WTC11 (cell line): Measurements from ENCODE around the gene ARMH4. TPM values are rescaled to one million over a fixed set of nuclear protein-coding genes. Genes with fewer than 3 reads are reported as not detected.

ENCODE experiments used
- ATAC-seq: fragments of 200-7000 bp; cut with Tn5 transposase; 2 replicates; pipeline ENCODE4 v1.10.0; 2021; ENCODE audit warnings: mild to moderate bottlenecking, moderate library complexity
- CTCF ChIA-PET: fragments of 300-600 bp; sonication (Branson Sonifier 250); formaldehyde crosslinking; loops from one replicate; lab custom pipeline; 2021; ENCODE audit warnings: antibody characterized with exemption; lab: Charles Lee
- POLR2A ChIA-PET: fragments of 350-600 bp; sonication (Branson Sonifier 250); formaldehyde crosslinking; loops from one replicate; lab custom pipeline; 2021; ENCODE audit warnings: antibody characterized with exemption; lab: Charles Lee
- DNase-seq: peaks from one replicate; pipeline ENCODE4 v3.0.0; 2021; ENCODE audit warnings: low spot score
- H3K27ac Mint-ChIP-seq: 2 replicates; pipeline ENCODE4 v1.8.0; 2021; ENCODE audit warnings: mixed read lengths
- H3K27me3 Mint-ChIP-seq: 2 replicates; pipeline ENCODE4 v1.8.0; 2021; ENCODE audit warnings: low read depth, mild to moderate bottlenecking, moderate library complexity, mixed read lengths
- H3K36me3 Mint-ChIP-seq: 2 replicates; pipeline ENCODE4 v1.8.0; 2021; ENCODE audit warnings: mixed read lengths
- H3K4me1 Mint-ChIP-seq: 2 replicates; pipeline ENCODE4 v1.8.0; 2022; ENCODE audit warnings: mixed read lengths
- H3K4me3 Mint-ChIP-seq: 2 replicates; pipeline ENCODE4 v1.8.0; 2021; ENCODE audit warnings: mild to moderate bottlenecking, moderate library complexity, mixed read lengths
- H3K9me3 Mint-ChIP-seq: 2 replicates; pipeline ENCODE4 v1.8.0; 2021; ENCODE audit warnings: mixed read lengths
- E2F1 ChIP-seq: sonication (generic); formaldehyde crosslinking; IDR thresholded peaks from 2 replicates; pipeline ENCODE4 v1.8.0; 2022; ENCODE audit warnings: mild to moderate bottlenecking, missing genetic modification reagents
- EMX1 ChIP-seq: fragments of 250-450 bp; sonication (Bioruptor Pico); IDR thresholded peaks from 2 replicates; pipeline ENCODE4 v1.8.0; 2021; ENCODE audit warnings: mild to moderate bottlenecking
- FOXK1 ChIP-seq: sonication (generic); formaldehyde crosslinking; IDR thresholded peaks from 2 replicates; pipeline ENCODE4 v1.8.0; 2022; ENCODE audit warnings: mild to moderate bottlenecking, moderate library complexity, missing genetic modification reagents
- FOXP4 ChIP-seq: sonication (generic); formaldehyde crosslinking; IDR thresholded peaks from 2 replicates; pipeline ENCODE4 v1.8.0; 2022; ENCODE audit warnings: mild to moderate bottlenecking, missing genetic modification reagents
- IRF1 ChIP-seq: sonication (generic); formaldehyde crosslinking; IDR thresholded peaks from 2 replicates; pipeline ENCODE4 v1.8.0; 2023; ENCODE audit warnings: missing genetic modification reagents
- JUN ChIP-seq: sonication (generic); formaldehyde crosslinking; IDR thresholded peaks from 2 replicates; pipeline ENCODE4 v1.8.0; 2023; ENCODE audit warnings: mild to moderate bottlenecking, missing genetic modification reagents
- MXD4 ChIP-seq: fragments of 250-450 bp; sonication (Bioruptor Pico); IDR thresholded peaks from 2 replicates; pipeline ENCODE4 v1.8.0; 2021; ENCODE audit warnings: mild to moderate bottlenecking, moderate library complexity, borderline replicate concordance
- RELA ChIP-seq: sonication (generic); formaldehyde crosslinking; IDR thresholded peaks from 2 replicates; pipeline ENCODE4 v1.8.1; 2022; ENCODE audit warnings: missing genetic modification reagents, mild to moderate bottlenecking, borderline replicate concordance
- RORB ChIP-seq: fragments of 250-450 bp; sonication (Bioruptor Pico); IDR thresholded peaks from 2 replicates; pipeline ENCODE4 v1.9.0; 2021; ENCODE audit warnings: mild to moderate bottlenecking
- SMAD4 ChIP-seq: sonication (generic); formaldehyde crosslinking; IDR thresholded peaks from 2 replicates; pipeline ENCODE4 v1.8.0; 2022; ENCODE audit warnings: mild to moderate bottlenecking, missing genetic modification reagents
- ZBTB21 ChIP-seq: sonication (generic); formaldehyde crosslinking; IDR thresholded peaks from 2 replicates; pipeline ENCODE4 v1.8.1; 2023; ENCODE audit warnings: mild to moderate bottlenecking, missing genetic modification reagents, borderline replicate concordance
- ZSCAN18 ChIP-seq: fragments of 250-450 bp; sonication (Bioruptor Pico); IDR thresholded peaks from 2 replicates; pipeline ENCODE4 v2.1.2; 2022; ENCODE audit warnings: mild to moderate bottlenecking, moderate library complexity
- total RNA-seq: library from RNA; stranded (reverse); gene quantifications from 3 replicates; pipeline ENCODE4 v1.2.3, GENCODE V29; 2021
- TF ChIP-seq, protein P1 (sequence below): fragments of 250-450 bp; sonication (Bioruptor Pico); IDR thresholded peaks from 2 replicates; pipeline ENCODE4 v1.9.0; 2021; ENCODE audit warnings: mild to moderate bottlenecking, borderline replicate concordance
- TF ChIP-seq, protein P2 (sequence below): sonication (generic); formaldehyde crosslinking; IDR thresholded peaks from 2 replicates; pipeline ENCODE4 v1.8.0; 2023; ENCODE audit warnings: mild to moderate bottlenecking, missing genetic modification reagents
- TF ChIP-seq, protein P3 (sequence below): fragments of 250-450 bp; sonication (Bioruptor Pico); conservative IDR thresholded peaks from 2 replicates; pipeline ENCODE4 v1.9.0; 2021; ENCODE audit warnings: mild to moderate bottlenecking

Gene ARMH4
- total RNA-seq, 1 experiment from 2014 or later: 12.2 TPM

- H3K9me3 Mint-ChIP-seq: no peaks in the 10 kb centered on the region
- H3K4me1 Mint-ChIP-seq: 0 out of 2 replicates have a peak, but pooled peaks cover 2% of the 10 kb centered on the region
- no peaks in the 10 kb centered on the region for H3K36me3 Mint-ChIP-seq
- ChIA-PET POLR2A (no interaction called here), CTCF (no interaction called here)
- TF ChIP-seq MXD4 (CRISPR knock-in tag) (no peak), E2F1 (no peak), JUN (CRISPR knock-in tag) (no peak), EMX1 (no peak), ZSCAN18 (no peak), SMAD4 (CRISPR knock-in tag) (no peak), RELA (CRISPR knock-in tag) (no peak), FOXK1 (CRISPR knock-in tag) (no peak), ZBTB21 (CRISPR knock-in tag) (no peak), FOXP4 (no peak), RORB (no peak), IRF1 (CRISPR knock-in tag) (no peak)
- TF ChIP-seq, protein P1, sequence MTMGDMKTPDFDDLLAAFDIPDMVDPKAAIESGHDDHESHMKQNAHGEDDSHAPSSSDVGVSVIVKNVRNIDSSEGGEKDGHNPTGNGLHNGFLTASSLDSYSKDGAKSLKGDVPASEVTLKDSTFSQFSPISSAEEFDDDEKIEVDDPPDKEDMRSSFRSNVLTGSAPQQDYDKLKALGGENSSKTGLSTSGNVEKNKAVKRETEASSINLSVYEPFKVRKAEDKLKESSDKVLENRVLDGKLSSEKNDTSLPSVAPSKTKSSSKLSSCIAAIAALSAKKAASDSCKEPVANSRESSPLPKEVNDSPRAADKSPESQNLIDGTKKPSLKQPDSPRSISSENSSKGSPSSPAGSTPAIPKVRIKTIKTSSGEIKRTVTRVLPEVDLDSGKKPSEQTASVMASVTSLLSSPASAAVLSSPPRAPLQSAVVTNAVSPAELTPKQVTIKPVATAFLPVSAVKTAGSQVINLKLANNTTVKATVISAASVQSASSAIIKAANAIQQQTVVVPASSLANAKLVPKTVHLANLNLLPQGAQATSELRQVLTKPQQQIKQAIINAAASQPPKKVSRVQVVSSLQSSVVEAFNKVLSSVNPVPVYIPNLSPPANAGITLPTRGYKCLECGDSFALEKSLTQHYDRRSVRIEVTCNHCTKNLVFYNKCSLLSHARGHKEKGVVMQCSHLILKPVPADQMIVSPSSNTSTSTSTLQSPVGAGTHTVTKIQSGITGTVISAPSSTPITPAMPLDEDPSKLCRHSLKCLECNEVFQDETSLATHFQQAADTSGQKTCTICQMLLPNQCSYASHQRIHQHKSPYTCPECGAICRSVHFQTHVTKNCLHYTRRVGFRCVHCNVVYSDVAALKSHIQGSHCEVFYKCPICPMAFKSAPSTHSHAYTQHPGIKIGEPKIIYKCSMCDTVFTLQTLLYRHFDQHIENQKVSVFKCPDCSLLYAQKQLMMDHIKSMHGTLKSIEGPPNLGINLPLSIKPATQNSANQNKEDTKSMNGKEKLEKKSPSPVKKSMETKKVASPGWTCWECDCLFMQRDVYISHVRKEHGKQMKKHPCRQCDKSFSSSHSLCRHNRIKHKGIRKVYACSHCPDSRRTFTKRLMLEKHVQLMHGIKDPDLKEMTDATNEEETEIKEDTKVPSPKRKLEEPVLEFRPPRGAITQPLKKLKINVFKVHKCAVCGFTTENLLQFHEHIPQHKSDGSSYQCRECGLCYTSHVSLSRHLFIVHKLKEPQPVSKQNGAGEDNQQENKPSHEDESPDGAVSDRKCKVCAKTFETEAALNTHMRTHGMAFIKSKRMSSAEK (CRISPR knock-in tag): no peak
- TF ChIP-seq, protein P2, sequence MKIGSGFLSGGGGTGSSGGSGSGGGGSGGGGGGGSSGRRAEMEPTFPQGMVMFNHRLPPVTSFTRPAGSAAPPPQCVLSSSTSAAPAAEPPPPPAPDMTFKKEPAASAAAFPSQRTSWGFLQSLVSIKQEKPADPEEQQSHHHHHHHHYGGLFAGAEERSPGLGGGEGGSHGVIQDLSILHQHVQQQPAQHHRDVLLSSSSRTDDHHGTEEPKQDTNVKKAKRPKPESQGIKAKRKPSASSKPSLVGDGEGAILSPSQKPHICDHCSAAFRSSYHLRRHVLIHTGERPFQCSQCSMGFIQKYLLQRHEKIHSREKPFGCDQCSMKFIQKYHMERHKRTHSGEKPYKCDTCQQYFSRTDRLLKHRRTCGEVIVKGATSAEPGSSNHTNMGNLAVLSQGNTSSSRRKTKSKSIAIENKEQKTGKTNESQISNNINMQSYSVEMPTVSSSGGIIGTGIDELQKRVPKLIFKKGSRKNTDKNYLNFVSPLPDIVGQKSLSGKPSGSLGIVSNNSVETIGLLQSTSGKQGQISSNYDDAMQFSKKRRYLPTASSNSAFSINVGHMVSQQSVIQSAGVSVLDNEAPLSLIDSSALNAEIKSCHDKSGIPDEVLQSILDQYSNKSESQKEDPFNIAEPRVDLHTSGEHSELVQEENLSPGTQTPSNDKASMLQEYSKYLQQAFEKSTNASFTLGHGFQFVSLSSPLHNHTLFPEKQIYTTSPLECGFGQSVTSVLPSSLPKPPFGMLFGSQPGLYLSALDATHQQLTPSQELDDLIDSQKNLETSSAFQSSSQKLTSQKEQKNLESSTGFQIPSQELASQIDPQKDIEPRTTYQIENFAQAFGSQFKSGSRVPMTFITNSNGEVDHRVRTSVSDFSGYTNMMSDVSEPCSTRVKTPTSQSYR (CRISPR knock-in tag): no peak
- TF ChIP-seq, protein P3, sequence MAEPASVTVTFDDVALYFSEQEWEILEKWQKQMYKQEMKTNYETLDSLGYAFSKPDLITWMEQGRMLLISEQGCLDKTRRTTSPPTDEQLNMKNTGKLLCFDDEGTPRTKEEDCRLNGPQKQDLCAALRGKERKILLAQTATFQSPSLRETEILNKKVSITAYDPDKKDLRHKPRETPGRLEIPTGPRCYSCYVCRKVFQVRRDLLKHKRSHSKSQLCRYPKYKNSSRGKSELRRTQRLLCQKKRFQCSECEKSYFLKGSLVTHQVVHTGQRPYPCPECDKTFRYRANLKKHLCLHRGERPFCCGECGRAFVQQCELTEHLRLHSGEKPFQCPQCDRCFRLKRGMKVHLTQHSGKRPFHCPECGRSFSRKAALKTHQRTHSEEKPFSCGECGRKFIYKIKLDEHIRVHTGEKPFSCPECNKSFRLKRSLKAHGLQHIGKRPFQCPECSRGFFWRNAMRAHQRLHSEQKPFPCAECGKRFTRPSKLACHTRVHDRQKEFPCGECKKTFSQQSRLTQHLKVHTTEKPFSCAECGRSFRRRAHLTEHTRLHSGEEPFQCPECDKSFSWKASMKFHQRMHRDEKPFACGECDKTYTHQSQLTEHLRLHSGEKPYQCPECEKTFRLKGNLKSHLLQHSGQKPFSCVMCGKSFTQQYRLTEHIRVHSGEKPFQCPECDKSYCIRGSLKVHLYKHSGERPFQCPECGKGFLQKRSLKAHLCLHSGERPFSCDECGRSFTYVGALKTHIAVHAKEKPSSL: no peak
- no peaks in the 10 kb centered on the region for H3K27me3 Mint-ChIP-seq
- ATAC-seq: no peak
- H3K27ac Mint-ChIP-seq: no peak overlapping the region
- no peak overlapping the region for H3K4me3 Mint-ChIP-seq
- no peak for DNase-seq
Measured at GRCh38 chr14:58138714-58139482, 13.1 kb downstream of the ARMH4 start.
